H1 (cell line): ENCODE data around the gene FGL2. TPM values are rescaled to one million over a fixed set of nuclear protein-coding genes. Genes with fewer than 3 reads are reported as not detected.

Experiments
- BRCA1 ChIP-seq: IDR thresholded peaks from 2 replicates; pipeline ENCODE4 v1.6.1; 2012; ENCODE audit warnings: low read depth, low read length, improper control_type of control experiment
- CBX8 ChIP-seq: fragments of 300-800, 300-1000 bp; sonication (generic); IDR thresholded peaks from 2 replicates; pipeline ENCODE4 v1.7.1; 2016; ENCODE audit warnings: low read depth, low read length, borderline replicate concordance
- MAFK ChIP-seq: IDR thresholded peaks from 2 replicates; pipeline ENCODE4 v1.6.1; 2012; ENCODE audit warnings: low read depth, mild to moderate bottlenecking, improper control_type of control experiment, low read length
- POLR2AphosphoS5 ChIP-seq: IDR thresholded peaks from 2 replicates; pipeline ENCODE4 v1.6.1; 2011; ENCODE audit warnings: low read depth, low read length
- SIX5 ChIP-seq: IDR thresholded peaks from 2 replicates; pipeline ENCODE4 v1.6.1; 2011; ENCODE audit warnings: mild to moderate bottlenecking, low read depth, low read length
- SP1 ChIP-seq: IDR thresholded peaks from 2 replicates; pipeline ENCODE4 v1.6.1; 2011; ENCODE audit warnings: low read depth, low read length
- polyA plus RNA-seq, 7 experiments: library from polyadenylated mRNA; depleted of rRNA in 3 of 7; stranded (reverse) in 5 of 7; unstranded in 2 of 7; fragments of >200 nt in 5 of 7; fragments of 200-250 nt in 2 of 7; gene quantifications; 1 replicate in 5 of 7; 2 replicates in 1 of 7; 4 replicates in 1 of 7; pipeline versions ENCODE4 v1.2.1 to v1.2.3, GENCODE V29; 2011 to 2013; ENCODE audit warnings: missing spikeins in 2 of 7, mixed read lengths in 2 of 7
- total RNA-seq: library from RNA; stranded (reverse); fragmentation: NEBNext Ultra II Directional; extraction: Animal tissue kit (Norgen Biotek cat#: 25700); gene quantifications from 2 replicates; pipeline ENCODE4 v1.2.1, GENCODE V29; 2021

FGL2 gene
- total and polyA plus RNA-seq, 2 of the 8 experiments (the other 6 are each of a cell fraction or from before 2014, with no cell fraction given): not detected

DNA sequence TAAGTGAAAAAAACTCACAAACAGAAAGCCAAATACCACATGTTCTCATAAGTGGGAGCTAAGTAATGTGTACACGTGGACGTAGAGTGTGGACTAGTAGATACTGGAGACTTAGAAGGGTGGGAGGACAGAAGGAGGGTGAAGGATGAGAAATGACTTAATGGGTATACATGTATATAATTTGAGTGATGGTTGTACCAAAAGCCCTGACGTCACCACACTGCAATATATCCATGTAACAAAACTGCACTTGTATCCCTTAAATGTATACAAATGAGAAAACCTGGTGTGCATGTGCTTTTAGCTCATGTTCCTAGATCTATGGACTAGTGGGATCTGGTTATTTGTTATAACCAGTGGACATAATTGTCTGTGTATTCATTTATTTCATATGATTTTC, 48.5 kb upstream of the FGL2 start (continued):
- no peak for TF ChIP-seq SP1
- no peak for TF ChIP-seq SIX5
- TF ChIP-seq POLR2AphosphoS5: no peak
- no peak for TF ChIP-seq MAFK
- TF ChIP-seq BRCA1: no peak
- no peak for TF ChIP-seq CBX8
